Measurements from ENCODE around the gene TMEM115.

GRCh38 chr3:50408443-50408944, 49.2 kb upstream of the TMEM115 start:
- no peak for TF ChIP-seq POLR2AphosphoS5 (IDR thresholded peaks at IDR 0.05; ENCODE audit: low read depth, low read length)
- no peak for TF ChIP-seq POLR2A (IDR thresholded peaks at IDR 0.05; ENCODE audit: low read depth, low read length)
